ENCODE measurements around the gene ZNF528.

The ZNF528 gene

DNA sequence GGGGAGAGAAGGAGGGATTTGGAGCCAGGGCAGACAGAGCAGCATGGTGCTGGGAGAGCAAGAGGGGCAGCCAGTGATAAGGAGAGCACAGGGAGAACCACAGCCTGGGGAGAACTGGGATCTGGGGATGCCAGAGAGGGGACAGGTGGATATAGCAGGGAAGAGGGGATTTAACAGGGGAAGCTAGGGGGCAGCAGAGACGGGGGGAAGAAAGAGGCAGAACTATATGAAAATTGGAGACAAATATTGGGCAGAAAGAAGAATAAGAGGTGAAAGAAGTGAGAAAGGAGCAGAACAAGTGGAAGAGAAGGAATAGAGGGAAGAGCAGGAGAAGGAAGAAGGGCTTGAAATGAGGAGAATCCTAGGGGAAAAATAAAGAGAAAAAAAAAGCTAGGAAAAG lies 6.5 kb upstream of the ZNF528 start:
- no peak overlapping the region for H3K4me3 Mint-ChIP-seq
- TF ChIP-seq, protein P1, sequence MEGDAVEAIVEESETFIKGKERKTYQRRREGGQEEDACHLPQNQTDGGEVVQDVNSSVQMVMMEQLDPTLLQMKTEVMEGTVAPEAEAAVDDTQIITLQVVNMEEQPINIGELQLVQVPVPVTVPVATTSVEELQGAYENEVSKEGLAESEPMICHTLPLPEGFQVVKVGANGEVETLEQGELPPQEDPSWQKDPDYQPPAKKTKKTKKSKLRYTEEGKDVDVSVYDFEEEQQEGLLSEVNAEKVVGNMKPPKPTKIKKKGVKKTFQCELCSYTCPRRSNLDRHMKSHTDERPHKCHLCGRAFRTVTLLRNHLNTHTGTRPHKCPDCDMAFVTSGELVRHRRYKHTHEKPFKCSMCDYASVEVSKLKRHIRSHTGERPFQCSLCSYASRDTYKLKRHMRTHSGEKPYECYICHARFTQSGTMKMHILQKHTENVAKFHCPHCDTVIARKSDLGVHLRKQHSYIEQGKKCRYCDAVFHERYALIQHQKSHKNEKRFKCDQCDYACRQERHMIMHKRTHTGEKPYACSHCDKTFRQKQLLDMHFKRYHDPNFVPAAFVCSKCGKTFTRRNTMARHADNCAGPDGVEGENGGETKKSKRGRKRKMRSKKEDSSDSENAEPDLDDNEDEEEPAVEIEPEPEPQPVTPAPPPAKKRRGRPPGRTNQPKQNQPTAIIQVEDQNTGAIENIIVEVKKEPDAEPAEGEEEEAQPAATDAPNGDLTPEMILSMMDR (IDR thresholded peaks at IDR 0.05): no peak
- H3K4me1 Mint-ChIP-seq: no peaks in the 10 kb centered on the region
- H3K27ac Mint-ChIP-seq: no peak overlapping the region
- DNase-seq: no peak
- peaks cover 67% of the 10 kb centered on the region for H3K36me3 Mint-ChIP-seq (ENCODE audit: low read depth)
- peaks cover 89% of the 10 kb centered on the region for H3K9me3 Mint-ChIP-seq
- H3K27me3 Mint-ChIP-seq (ENCODE audit: low read depth, poor library complexity): peaks cover 10% of the 10 kb centered on the region

DNA sequence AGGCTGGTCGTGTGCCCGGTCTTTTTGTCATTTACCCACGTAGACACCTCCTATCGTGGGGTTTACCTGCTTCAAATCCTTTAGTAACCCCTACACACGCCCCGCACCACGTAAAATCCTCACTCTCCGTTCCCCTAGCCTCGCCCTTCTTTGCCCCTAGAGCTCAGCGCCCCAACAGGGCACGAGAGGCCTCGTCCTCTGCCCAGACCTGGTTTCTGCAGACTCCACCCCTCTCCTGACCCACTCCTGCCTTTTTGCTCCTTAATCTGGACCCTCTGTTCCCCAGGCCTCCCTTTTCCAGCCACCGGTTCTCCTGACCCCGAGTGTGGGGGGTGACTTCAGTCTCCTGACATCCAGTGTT lies 412 bp downstream of the ZNF528 start:
- H3K27me3 Mint-ChIP-seq (ENCODE audit: low read depth, poor library complexity): no peaks in the 10 kb centered on the region
- peaks cover 68% of the 10 kb centered on the region for H3K36me3 Mint-ChIP-seq (ENCODE audit: low read depth)
- H3K4me3 Mint-ChIP-seq: peak overlapping the region; percentile 80
- H3K4me1 Mint-ChIP-seq: no peaks in the 10 kb centered on the region
- TF ChIP-seq, protein P1 (IDR thresholded peaks at IDR 0.05): no peak
- peak overlapping the region; percentile 7 for H3K27ac Mint-ChIP-seq
- H3K9me3 Mint-ChIP-seq: peaks cover 85% of the 10 kb centered on the region
- DNase-seq: no peak

DNA sequence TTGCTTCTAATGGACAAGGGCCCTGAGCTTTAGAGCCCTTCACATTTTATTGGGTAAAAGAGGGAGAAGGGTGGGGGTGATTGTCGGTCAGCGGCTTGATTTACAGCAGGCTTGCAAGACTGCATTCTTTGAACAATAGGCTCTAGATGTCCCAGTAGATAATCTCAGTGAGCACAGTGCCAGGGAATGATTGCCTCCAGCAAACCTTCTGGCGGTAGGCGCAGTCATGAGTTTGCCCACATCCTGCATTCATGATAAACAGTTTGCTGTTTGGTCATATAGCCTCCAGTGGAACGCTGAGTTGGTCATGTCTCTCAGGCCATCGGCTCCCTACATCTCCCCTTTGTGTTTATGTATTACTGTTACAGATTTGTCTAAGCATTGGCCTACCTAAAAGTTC lies 12.6 kb downstream of the ZNF528 start:
- peaks cover 5% of the 10 kb centered on the region for H3K27me3 Mint-ChIP-seq (ENCODE audit: low read depth, poor library complexity)
- TF ChIP-seq, protein P1 (IDR thresholded peaks at IDR 0.05): no peak
- peaks cover 93% of the 10 kb centered on the region for H3K9me3 Mint-ChIP-seq
- peaks cover 65% of the 10 kb centered on the region for H3K36me3 Mint-ChIP-seq (ENCODE audit: low read depth)
- H3K4me3 Mint-ChIP-seq: no peak overlapping the region
- H3K4me1 Mint-ChIP-seq: no peaks in the 10 kb centered on the region
- no peak overlapping the region for H3K27ac Mint-ChIP-seq
- DNase-seq: no peak

DNA sequence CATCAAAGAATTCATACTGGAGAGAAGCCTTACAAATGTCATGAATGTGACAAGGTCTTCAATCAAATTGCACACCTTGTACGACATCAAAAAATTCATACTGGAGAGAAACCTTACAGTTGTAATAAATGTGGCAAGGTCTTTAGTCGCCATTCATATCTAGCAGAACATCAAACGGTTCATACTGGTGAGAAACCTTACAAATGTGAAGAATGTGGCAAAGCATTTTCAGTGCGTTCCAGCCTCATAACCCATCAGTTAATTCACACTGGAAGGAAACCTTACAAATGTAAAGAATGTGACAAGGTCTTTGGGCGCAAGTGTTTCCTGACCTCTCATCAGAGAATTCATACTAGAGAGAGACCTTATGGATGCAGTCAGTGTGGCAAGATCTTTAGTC lies 18.1 kb downstream of the ZNF528 start:
- H3K4me1 Mint-ChIP-seq: no peaks in the 10 kb centered on the region
- no peak overlapping the region for H3K4me3 Mint-ChIP-seq
- DNase-seq: no peak
- peaks cover 5% of the 10 kb centered on the region for H3K27me3 Mint-ChIP-seq (ENCODE audit: low read depth, poor library complexity)
- no peak overlapping the region for H3K27ac Mint-ChIP-seq
- peaks cover 22% of the 10 kb centered on the region for H3K36me3 Mint-ChIP-seq (ENCODE audit: low read depth)
- H3K9me3 Mint-ChIP-seq: peaks cover 85% of the 10 kb centered on the region
- TF ChIP-seq, protein P1 (IDR thresholded peaks at IDR 0.05): no peak

GRCh38 chr19:52428937-52429336 lies 31.3 kb downstream of the ZNF528 start, which contains the start of gene ZNF534:
TSS of gene ZNF534 (plus strand) at chr19:52429148. CDS start at chr19:52431475, 2,327 bp downstream.
- TF ChIP-seq, protein P1 (IDR thresholded peaks at IDR 0.05): no peak
- H3K9me3 Mint-ChIP-seq: peaks cover 87% of the 10 kb centered on the region
- no peak for DNase-seq
- no peaks in the 10 kb centered on the region for H3K4me1 Mint-ChIP-seq
- H3K27ac Mint-ChIP-seq: no peak within 1 kb of the TSS
- peaks cover 5% of the 10 kb centered on the region for H3K27me3 Mint-ChIP-seq (ENCODE audit: low read depth, poor library complexity)
- H3K36me3 Mint-ChIP-seq (ENCODE audit: low read depth): peaks cover 4% of the 10 kb centered on the region
- H3K4me3 Mint-ChIP-seq: no peak within 1 kb of the TSS

DNA sequence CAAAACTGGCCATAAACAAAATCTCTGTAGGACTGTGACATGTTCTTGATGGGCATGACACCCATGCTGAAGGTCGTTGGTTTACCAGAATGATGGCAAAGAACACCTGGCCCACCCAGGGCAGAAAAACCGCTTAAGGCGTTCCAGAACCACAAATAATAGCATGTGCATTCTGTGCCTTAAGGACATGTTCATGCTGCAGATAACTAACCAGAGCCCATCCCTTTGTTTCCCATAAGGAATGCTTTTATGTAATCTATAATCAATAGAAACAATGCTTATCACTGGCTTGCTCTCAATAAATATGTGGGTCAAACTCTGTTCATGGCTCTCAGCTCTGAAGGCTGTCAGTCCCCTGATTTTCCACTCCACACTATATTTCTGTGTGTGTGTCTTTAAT lies 44.5 kb downstream of the ZNF528 start:
- DNase-seq: no peak
- Mint-ChIP-seq H3K9me3 (peaks cover 93% of the 10 kb centered on the region), H3K27ac (no peak overlapping the region), H3K27me3 (ENCODE audit: low read depth, poor library complexity) (peaks cover 3% of the 10 kb centered on the region), H3K36me3 (ENCODE audit: low read depth) (no peaks in the 10 kb centered on the region), H3K4me3 (no peak overlapping the region), H3K4me1 (no peaks in the 10 kb centered on the region)
- TF ChIP-seq, protein P1 (IDR thresholded peaks at IDR 0.05): no peak

Data from nephron progenitor cell (in vitro differentiated cells).